GM11168 (cell line): ENCODE data around the gene SIL1.
"Not testable (repeated sequence)": the region's sequence is repeated elsewhere in the genome, so short reads cannot be mapped to it uniquely, and the experiment has no call there.

Source experiments
- in situ Hi-C: fragments of 300-500 bp; cut with MboI; formaldehyde crosslinking; loops from one replicate; pipeline ENCODE4 v1.12.0; 2022; ENCODE audit warnings: low sequenced_read_pairs; ENCODE audit not compliant: unreplicated experiment

Gene SIL1

DNA sequence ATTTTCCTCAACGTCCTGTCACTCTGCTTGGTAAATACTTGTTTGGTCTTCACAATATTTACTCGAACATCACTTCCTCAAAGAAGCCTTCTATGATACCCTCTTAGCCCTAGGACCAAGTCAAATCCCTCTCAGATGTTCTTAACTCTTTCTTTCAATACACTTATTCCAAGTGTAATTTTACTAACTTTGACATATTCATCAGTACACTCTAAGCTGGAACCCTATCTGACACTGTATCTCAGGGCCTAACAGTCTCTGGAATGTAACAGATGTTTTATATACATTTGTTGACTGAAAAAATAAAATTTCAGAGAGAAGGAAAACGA is 19.6 kb downstream of the SIL1 start:
- in situ Hi-C loops: no loop called here

DNA sequence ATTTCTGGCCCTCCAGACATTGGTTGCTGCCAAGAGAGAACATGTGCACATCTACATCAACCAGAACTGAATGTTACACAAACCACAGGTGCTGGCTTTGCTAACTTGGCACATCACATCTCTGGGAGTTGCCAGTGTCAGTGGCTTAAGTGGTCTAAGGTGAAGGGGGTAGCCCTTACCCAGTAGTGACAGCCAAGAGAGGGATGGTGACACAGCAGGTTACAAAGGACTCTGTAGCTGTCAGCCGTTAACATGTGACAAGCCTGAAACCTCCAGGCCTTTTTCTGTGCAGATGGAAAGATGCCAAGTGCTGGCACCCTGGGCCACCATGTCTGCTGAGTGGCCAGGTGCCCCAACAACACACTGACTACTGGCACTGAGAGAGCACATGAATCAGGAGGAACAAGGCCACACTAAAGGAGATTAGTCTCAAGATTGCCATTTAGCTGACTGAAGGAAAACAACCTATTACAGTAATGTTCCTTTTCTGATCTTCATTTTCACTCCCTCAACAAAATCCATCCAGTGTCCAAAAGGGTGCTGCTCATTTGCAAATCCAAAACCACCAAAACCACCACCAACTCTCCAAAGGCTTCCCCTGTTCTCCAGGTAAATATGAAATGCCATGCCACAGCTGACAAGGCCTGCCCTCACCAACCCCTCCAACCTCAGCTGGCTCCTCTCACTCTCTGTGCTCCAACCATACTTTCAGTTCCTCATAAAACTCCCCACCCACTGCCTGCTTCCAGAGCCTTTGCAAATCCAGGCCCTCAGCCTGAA is 20.2 kb downstream of the SIL1 start:
- in situ Hi-C loops: no loop called here

DNA sequence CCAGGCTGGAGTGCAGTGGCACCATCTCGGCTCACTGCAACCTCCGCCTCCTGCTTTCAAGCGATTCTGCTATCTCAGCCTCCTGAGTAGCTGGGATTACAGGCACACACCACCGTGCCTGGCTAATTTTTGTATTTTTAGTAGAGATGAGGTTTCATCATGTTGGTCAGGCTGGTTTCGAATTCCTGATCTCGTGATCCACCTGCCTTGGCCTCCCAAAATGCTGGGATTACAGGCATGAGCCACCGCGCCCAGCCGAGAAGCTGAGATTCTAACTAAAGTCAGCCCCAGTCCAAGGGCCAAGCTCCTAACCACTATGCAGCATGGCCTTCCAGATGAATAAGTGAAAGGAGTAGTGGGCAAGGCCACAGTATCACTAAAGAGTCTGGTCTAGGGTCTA is 20.9 kb downstream of the SIL1 start:
- in situ Hi-C loops: not testable (repeated sequence)

DNA sequence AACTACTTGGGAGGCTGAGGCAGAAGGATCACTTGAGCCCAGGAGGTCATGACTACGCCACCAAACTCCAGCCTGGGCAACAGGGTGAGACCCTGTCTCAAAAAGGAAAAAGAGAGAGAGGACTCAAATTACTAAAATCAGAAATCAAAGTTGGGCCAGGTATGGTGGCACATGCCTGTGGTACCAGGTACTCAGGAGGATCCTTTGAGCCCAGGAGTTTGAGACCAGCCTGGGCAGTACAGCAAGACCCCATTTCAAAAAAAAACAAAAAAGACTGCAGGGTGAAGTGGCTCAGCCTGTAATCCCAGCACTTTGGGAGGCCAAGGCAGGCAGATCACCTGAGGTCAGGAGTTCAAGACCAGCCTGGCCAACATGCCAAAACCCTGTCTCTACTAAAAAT is 23.8 kb downstream of the SIL1 start:
- in situ Hi-C loops: not testable (repeated sequence)

DNA sequence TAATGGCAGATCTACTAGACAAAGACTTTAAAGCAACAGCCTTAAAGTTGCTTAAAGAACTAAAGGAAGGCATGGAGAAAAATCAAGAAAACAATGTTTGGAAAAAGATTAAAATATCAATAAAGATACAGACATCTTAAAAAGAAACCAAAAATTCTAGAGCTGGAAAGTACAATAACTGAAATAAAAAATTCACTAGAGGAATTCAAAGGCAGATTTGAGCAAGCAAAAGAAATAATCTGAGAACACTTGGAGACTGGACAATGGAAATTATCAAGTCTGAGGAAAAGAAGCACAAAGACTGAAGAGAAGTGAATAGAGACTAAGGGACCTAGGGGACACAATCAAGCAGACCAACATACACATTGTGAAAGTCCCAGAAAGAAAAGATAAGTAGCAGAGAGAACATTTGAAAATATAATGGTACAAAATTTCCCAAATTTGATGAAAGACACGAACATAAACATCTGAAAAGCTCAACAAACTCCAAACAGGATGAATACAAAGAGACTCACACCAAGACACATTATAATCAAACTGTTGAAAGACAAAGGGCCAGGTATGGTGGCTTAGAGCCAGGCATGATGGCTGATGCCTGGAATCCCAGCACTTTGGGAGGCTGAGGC is 26.3 kb downstream of the SIL1 start:
- in situ Hi-C loops: no loop called here

DNA sequence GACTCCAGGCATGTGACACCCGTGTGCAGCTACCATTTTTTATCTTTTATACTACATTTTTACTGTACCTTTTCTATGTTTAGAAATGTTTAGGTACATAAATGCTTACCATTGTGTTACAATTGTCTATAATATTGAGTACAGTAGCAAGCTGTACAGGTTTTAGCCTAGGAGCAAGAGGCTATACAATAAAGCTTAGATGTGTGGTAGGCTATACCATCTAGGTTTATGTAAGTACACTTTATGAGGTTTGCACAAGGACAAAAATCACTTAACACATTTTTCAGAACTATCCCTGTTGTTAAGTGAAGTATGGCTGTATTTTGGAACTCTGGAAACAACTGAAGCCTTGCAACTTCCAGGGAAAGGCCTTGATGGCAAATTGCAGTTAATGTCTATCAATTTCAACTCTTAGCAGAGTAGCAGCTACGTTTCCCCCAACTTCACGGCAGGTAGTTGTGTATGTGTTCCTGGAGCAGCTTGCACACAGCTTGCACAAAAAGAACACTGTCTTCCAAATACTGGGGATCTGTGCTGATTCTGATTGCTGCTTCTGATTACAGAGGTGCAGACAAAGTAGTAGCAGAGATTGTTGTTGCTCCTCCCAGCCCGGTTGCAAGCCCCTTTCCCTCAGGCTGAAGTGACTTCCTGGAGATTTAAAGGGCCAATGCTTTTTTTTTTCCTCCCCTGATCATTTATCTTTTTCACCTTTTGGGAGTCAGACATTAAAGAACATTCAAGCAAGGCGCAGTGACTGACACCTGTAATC is 30.0 kb downstream of the SIL1 start:
- in situ Hi-C loops: no loop called here

DNA sequence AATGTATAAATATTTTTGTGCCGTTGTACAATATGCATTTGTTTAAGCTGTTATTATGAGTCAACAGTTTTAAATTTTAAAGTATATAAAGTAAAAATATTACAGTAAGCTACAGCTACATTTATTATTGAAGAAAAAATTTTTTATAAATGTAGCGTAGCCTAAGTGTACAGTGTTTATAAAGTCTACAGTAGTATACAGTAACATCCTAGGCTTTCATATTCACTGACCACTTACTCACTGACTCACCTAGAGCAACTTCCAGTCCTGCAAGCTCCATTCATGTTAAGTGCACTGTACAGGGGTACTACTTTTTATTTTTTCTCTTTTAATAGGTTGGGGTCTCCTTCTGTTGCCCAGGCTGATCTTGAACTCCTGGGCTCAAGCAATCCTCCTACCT is 30.6 kb downstream of the SIL1 start:
- in situ Hi-C loops: no loop called here

DNA sequence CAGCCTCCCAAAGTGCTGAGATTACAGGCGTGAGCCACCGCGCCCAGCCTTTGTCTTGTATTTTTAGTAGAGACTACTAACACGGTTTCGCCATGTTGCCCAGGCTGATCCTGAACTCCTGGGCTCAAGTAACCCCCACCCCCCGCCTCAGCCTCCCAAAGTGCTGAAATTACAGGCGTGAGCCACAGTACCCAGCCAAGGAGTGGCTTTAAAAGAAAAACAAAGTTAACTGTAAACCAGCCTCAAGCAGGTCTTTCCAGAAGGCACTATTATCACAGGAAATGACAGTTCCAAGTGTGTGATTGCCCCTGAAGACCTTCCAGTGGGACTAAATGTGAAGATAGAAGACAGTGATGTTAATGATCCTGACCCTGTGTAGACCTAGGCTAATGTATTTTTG is 31.1 kb downstream of the SIL1 start:
- in situ Hi-C loops: no loop called here

DNA sequence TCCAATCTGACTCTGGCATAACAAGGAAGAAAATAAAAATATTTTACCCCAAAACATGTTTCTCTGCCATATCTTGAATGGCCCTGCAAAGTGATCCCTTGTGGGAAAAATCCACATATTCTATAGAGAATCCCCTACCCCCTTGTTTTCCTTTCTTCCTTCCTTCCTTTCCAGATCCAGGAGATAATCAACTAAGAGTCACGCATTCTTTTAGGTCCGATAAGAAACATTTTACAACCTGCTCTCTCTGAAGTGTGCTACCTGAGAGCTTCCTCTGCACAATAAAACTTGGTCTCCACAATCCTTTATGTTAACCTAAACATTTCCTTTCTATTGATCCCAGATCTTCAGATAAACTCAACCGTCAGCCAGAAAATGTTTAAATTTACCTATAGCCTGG is 33.3 kb downstream of the SIL1 start:
- in situ Hi-C loops: not testable (repeated sequence)

DNA sequence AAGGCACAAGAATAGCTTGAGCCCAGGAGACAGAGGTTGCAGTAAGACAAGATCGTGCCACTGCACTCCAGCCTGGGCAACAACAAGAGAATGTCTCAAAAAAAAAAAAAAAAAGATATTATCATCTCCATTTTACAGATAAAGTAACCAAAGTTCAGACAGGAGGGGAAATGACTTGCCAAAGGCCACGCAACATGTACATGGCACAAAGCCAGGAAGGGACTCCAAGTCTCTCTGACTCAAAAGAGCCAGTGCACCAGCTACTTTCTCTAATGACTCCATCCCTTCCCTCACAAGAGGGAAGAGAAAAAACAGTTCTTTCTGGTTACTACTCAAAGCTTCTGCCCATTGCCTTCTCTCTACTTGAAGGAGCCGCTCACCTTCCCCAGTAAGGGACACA is 34.1 kb downstream of the SIL1 start:
- in situ Hi-C loops: no loop called here

DNA sequence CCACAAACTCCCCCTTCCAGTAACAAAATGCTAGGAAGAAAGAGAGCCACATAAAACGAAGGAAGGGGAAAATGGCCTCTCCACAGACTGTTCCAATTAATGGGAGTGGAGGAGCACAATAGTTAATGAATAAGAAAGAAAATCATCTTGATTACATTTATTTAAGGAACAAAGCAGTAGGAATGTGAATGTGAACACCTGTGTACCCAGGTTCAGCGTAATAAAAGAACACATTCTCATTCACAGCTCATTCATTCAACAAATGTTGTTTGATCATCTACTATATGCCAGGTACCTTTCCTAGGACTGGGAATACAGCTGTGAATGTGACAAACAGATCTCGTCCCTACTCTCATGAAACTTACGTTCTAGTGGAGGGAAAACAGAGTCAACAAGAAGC is 35.7 kb downstream of the SIL1 start:
- in situ Hi-C loops: no loop called here

DNA sequence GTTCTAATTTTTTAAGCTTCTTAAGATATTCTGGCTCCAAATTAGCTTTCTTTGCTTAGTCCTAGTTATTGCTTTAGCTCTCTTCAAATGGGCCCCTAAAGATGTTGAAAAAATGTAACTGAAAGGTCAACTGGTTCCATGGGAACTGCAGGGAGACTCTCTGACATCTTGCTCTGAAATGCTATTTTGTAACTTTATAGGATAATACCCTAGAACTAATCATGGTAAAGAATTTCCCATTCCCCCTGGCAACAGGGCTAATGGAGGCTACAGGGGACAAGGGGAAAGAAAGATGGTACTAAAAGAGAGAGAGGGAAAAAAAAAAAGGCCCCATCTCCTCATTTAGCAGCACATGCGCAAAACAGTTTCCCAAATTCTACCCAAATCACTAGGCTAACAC is 39.4 kb downstream of the SIL1 start:
- in situ Hi-C loops: no loop called here

DNA sequence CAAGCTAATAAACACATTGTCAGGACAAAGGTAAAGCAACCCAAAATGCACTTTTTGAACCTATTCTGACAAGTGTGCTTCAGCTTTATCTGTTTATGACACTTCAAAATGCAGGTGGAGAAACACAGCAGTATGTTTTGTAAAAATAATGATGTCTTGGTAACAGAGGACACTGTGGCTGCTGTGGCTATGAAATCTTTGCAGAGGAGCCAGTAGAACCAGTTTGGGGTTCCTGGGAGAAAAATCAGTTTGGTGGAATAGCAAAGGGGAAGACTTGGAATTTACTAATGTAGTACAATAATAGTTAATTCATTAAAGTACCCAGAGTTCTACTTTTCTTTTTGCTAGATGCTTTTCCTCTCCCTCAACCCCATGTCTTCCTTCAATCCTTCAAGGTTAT is 40.6 kb downstream of the SIL1 start:
- in situ Hi-C loops: no loop called here

DNA sequence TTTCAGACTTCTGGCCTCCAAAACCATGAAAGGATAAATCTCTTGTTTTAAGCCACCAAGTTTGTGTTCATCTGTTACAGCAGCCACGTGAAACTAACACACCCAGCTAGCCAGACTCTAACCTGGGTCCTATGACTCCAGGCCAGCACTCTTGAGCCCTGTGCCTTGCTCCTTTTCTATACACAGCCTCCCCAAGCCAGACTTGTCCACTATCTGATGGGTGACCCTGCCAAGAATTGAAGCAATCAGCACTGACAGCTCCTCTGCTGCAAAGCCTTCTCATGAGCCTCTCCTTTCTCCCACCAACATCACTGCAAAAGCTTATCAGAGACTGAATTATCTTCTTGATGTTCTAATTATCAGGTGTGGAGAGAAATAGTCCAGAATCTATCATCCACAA is 41.4 kb downstream of the SIL1 start:
- in situ Hi-C loops: no loop called here

DNA sequence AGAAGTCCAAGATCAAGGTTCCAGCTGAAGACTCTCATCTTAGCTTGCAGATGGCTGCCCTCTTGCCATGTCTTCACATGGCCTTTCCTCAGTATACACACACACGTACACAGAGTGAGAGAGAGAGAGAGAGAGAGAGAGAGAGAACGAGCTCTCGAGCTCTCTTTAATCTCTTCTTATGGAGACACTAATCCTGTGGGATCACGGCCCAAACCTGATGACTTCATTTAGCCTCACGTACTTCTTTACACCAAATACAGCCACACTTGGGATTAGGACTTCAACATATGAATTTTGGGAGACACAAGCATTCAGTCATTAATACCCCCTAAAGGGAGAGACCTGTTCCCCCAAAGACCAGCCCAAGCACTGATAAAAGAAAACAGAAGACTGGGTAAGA is 42.8 kb downstream of the SIL1 start:
- in situ Hi-C loops: no loop called here

DNA sequence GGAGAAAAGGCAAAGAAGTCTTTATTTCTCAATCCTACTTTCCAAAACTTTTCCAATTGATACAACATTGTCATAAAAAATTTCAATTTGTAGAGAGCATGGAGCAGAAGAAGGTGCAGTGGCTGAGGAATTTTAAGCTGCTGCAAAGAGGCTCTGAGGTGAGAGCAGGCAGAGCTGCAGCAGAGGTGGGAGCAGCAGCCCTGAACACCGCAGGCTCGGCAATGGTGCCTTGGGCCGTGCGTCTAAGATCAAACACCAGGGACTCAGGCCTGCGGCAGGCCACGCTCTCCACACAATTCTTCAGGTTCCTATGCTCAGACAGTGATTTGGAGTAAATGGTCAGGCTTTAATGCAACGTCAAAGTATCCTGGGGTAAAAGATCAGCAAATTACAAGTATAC is 46.3 kb downstream of the SIL1 start:
- in situ Hi-C loops: no loop called here

DNA sequence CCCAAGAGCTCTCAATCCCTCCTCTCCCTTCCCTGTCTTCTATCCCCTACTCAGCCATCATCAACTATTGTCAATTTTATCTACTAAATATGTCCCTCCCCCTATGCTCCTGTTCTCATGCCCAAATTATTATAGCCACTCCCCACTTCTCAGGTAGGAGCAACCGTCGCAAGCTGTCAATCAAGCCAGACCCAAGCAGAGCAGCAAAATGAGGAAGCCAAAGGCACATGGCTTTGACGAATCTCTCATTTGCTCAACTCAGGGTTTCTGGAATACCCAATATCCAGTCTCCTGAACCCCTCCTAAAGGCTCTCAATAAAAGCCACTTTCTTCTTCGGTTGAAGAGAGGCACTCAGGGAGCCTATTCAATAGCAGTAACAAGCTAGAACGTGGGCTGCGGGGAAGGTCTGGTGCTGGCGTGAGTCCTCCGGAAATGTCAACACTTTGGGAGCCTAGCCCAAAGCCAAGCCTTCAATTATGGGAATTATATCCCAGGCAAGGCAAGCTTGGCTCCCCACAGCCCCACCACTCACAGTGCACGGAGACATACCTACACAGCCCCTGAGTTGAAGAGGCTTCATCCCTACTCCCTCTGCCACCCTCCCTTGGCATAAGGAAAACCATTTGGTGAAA is 47.7 kb downstream of the SIL1 start:
- in situ Hi-C loops: no loop called here

DNA sequence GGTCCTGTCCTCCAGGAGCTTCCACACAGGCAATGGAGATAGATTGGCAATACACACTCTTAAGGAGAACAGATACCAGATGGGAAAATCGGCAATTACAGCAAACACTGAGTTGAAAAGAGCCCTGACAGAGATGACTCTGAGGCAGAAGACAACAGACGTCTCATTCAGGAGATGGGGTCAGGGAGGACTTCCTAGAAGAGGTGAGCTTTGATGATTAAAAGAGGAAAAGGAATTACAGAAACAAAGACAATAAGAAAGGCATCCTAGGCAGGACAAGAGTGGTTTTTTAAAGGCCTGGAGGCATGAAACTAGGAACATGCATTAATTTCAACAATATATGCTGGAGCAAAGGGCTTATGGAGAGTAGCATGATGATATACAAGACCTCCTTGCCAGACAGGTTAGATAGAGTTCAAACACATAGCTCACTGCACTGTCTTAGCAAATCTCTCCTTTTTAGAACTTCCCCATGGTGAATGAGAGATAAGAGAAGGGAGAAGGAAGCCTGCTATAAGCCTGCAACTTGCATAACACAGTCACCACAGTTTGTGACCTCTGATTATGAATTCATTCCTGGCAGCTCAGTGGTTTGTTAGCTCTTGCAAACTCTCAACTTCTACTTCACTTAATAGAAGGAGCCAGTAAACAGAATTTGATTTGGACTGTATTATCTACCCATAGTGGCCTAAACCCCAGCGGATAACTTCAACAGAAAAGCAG is 48.5 kb downstream of the SIL1 start:
- in situ Hi-C loops: no loop called here

DNA sequence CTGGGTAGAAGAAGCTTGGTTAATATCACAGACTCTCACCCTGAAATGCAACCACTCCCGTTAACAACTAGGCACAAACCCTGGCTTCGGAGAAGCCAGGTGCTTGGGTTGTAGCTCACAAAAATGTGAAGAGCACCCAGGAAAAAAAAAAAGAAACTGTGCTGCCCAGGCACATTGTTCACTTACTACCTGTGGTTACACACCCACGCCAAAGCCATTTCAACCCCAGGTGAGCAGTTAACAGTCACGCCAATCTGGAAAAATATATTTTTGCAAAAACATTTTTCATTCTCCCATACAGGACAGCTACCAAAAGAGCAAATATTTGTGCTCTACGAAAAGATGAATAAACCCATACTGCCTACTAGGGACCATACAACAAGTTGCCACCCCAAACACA is 49.2 kb downstream of the SIL1 start:
- in situ Hi-C loops: no loop called here

DNA sequence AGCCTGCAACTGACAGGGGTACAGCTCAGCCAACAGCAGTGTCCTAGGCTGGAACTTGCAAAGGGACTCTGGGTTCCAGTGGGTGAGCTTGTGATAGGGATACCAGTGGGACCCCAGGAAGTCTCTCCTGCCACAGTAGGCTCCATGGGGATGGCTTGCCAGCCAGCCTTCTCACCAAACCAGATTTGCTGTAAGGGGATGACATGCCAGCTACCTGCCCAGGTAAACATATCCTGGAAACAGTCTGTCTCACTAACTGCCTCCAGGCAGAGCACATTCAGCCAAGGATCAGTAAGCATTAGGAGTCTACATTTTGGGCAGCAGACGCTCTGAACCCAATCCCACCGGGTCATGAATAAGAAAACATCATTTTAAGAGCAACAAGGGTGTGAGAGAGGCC is 49.9 kb downstream of the SIL1 start:
- in situ Hi-C loops: no loop called here
